GM19240 (cell line): ENCODE data around the gene TIAM1.

Experiments used
- DNase-seq: peaks from one replicate; pipeline ENCODE4 v3.0.0; 2011; ENCODE audit warnings: low spot score; ENCODE audit not compliant: insufficient read length

TIAM1 gene

DNA sequence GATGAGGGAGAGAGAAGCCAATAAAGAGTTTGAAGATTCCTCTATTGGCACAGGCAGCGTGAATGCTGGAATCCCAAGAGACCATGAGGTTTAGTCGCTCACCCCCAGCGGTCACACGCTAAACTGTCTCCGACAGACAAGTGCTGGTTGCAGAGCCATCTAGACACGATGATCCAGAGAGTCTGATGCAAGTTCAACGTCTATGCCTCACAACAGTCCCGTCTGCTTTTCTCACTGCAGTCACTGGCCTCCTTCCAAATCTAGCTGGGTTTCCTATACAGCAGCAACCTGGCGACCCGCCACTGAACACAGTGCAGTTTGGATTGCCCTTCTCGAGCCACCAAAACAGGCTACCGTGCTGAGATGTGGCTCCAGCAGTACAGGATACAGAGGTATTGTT lies 207.2 kb downstream of the TIAM1 start:
- DNase-seq: peak; percentile 13

DNA sequence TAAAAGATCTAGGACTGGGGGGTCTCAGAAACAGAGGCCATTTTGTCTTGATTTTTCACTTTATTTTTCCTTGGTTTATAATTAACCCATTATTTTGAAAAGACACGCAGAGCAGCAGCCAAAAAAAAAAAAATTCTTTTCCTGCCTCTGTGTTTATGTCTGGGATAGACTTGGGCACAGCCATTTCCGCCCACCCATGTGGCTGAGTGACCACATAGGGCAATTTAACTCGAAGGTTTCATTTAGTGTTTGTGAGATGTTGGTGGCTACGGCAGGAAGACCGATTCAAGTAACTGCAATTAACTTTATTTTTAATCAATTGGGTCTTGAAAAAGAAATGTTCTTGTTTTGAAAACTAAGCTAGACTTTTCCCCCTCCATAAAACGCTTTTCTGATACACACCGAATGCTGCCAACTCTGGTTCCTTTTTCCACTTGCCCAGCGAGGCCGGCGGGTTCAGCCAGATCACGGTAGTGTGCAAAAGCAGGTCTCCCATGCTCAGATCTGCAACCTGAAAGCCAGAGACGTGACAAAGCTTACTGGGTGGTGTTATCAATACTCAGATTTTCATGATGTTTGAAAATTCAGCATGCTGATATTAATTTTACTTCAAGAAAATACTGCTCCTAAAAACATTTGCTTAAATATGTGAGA lies 208.4 kb downstream of the TIAM1 start:
- no peak for DNase-seq

DNA sequence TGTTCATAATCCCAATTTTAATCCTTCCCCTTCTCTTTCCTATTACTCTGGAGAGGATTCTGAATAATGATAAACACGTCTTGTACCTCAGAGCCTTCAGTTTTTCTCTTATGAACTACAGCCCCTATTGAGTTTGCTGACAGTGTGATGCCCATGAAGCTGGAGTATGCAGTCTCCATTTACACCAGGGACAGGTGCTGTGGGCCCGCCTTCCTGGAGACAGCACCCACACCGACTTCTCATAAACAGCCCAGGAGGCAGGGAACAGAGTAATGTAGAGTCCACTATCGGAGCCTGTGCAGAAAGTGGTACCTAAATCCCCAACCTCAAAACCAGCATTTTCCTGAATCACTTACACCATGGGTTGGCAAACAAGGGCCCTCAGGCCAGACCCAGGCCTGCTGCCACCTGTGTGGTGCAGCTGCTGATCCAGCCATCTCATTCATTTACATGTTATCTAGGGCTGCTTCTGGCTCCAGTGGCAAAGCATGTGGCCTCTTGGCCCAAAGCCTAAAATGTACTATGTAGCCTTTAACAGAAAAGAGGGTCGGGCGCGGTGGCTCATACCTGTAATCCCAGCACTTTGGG lies 210.7 kb downstream of the TIAM1 start:
- DNase-seq: no peak

DNA sequence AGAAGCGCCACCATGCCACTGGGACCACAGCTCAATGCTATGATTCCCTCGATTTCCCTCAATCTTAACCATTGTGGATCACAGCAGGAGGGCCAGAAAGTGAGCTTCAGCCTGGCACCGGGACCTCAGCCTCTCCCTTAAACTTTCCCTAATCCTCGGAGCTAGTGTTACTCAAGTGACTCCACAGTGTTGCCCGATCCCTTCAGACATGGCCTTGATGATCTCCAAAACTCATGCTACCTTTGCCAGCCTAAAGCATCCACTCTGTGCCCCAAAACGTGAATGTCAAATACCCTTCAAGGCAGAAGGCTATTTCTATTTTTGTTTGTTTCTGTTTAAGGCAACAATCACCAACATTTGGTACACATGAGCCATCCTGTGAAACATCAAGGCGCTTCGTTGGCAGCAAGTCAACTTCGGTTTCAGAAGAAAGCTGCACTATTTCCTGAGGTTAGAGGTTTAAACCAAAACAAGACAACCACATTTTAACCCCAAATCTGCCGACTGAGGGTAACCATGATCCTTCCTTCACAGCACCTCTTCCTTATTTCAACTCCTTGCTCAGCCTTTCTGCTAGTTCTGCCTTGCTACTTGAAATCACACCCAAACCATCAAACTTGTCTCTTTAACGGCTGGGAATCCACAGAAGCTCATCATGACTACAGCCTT lies 211.4 kb downstream of the TIAM1 start:
- no peak for DNase-seq

DNA sequence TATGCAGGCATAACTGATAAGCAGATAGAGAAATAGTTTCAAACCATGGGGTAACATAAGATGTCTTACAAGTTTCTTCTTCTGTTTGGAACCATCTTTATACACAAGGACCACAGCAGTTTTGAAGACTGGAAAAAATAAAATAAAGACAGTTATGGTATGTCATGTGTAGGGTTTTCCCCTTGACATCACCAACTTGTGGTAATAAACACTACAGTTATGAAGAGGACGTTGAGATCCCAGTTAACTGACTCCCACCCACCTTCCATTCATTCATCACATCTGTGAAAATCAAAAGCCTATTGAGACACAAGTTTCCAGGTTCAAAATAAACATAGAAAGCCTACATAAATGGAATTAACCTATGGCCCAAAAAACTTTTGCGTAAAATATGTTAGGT lies 213.2 kb downstream of the TIAM1 start:
- DNase-seq: no peak

DNA sequence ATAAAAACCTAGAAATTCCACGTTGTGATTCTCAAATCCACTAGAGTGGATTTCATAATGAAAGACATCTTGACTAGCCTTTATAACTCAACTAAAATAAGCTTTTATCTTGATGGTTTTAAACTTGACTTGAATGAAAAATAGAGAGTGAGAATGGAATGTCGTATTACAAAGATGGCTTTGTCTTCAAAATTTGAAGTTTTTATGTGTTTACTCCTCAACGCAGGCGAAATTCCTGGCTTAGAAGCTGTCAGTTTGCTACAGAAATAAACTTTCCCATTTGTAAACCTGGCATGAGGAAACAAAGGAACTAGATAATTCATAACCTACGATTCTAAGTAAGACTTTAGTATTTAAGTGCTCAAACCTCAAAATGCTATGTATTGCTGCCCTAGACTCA lies 215.8 kb downstream of the TIAM1 start:
- no peak for DNase-seq

DNA sequence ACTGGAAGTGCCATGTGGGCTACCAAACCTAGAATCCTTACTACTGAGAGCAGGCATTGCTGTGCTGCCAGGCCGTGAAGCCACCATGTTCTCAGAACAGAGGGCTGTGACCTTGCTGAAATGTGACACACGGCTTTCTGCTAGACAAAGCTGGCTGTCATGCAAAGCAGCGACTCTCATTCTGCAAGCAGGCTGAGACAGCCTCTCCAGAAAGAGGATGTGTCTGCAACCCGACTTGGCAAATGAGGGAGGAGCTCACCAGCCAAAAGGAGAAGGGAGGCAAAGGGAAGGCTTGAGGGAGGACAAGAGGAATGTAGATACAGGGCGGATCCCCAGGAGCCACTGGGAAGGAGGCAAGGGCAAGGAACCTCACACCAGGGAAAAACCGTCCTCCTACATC lies 220.1 kb downstream of the TIAM1 start:
- DNase-seq: no peak

DNA sequence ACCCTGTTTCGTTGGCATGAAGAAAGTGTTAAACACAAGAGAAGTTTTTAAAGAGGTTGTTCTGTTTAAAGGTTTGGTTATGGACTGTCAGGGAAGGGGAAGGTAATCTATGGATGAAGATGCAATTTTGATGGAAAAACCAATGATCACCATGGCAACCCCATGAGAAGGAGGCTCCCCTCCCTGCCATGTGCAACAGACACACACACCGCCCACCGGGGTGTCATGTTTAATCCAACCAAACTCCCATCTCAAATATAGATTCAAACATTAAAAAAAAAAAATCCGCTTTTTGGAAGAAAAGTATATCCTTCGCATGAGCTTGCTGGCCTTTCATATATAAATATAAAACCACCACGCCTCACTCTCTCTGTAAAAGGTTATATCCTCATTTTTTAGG lies 224.9 kb downstream of the TIAM1 start:
- DNase-seq: no peak

DNA sequence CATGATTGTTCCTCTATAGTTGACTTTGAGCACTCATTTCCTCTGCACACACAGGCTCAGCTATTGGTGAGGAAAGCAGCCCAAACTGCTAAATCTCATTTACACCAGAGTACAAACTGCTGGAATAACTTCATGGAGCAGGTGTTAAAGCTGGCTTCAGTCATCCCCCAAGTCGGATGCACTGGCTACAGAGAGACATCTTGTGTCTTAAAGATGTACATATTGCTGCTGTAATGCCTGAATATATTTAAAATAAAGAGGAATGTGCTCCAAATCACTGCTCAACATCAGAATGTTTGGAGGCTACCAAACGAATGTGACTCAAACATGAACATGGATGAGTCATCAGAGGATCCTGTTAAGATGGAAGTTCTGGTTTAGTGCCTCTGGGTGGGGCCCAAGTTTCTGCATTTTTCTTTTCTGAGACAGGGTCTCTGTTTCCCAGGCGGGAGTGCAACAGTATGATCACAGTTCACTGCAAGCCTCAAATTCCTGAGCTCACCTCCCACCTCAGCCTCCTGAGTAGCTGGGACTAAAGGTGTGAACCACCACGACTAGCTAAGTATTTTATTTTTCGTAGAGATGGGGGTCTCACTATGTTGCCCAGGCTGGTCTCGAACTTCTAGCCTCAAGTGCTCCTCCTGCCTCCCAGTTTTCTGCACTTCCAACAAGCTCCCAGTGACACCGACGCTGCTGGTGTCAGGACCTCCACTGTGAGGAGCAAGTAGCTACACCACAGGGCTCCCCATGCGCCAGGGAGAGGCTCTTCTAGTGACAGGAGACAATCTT lies 226.7 kb downstream of the TIAM1 start:
- DNase-seq: no peak

DNA sequence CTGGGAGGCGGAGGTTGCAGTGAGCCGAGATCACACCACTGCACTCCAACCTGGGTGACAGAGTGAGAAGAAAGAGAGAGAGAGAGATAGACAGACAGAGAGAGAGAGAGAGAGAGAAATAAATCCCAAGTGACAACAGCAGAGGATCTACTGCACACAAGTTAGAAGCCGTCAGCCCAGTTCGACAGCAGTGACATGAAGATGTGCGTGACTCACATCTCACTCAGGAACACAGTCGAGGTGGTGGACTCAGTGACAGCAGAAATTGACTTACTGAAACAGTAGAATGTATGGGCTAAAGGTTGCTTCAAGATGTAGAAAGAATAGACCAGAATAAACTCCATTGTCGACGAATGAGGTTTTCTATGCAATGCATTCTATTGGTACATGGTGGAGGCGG lies 228.8 kb downstream of the TIAM1 start:
- no peak for DNase-seq

DNA sequence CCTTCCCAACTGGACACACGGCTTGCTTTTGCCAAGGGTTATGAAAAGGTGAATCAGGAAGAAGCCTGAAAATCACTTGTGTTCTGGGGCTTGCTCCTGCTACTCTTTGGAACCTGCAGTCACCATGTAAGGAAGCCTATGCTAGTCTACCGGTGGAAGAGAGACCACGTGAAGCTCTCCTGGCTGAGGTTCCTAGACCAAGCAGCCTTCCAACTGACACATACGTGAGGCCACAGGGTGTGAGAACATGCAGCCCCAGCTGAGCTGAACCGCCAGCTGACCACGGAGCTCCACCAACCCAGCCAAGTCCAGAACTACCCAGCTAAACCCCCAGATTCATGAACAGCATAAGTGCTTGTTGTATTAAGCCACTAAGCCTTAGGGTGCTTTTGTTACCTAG lies 233.0 kb downstream of the TIAM1 start:
- DNase-seq: no peak

DNA sequence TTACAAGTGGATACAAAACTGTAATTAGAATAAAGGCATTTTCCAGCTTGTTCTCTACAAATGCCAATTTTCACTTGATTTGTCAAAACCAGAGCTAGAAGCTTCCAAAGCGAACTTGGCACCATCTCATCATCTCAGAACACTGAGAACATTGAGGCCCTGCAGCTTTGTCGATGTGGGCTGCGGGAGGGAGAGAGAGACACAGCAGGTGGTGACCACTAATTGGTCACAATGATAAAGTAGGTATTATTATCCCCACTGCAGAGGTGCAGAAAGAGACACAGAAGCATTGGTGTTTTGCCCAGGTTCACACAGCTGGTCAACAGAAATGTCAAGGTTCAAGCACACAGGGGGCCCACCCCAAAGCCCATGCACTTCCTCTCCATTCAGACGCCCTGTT lies 233.6 kb downstream of the TIAM1 start:
- no peak for DNase-seq

DNA sequence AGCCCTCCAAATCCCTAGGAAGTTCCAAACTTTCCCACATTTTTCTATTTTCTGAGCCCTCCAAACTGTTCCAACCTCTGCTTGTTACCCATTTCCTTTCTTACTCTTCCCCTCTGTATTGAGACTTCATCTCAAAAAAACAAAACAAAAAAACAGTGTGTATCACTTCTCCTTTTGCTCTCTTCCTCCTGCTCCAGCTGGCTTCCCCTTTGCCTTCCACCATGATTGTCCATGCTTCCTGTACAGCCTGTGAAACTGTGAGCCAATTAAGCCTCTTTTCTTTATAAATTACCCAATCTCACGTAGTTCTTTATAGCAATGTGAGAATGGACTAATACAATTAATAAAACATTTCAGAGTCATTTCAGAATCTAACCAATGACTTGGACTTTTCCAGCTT lies 236.2 kb downstream of the TIAM1 start:
- no peak for DNase-seq

DNA sequence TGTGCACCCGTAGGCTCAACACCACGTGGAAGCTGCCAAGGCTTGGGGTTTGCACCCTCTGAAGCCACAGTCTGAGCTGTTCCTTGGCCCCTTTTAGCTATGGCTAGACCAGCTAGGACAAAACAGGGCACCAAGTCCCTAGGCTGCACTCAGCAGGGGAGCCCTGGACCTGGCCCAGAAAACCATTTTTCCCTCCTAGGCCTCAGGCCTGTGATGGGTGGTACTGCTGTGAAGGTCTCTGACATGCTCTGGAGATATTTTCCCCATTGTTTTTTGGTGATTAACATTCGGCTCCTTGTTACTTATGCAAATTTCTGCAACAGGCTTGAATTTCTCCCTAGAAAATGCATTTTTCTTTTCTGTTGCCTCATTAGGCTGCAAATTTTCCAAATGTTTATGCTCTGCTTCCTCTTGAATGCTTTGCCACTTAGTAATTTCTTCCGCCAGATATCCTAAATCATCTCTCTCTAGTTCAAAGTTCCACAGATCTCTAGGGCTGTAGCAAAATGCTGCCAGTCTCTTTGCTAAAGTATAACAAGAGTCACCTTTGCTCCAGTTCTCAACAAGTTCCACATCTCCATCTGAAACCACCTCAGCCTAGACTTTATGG lies 236.8 kb downstream of the TIAM1 start:
- DNase-seq: no peak

DNA sequence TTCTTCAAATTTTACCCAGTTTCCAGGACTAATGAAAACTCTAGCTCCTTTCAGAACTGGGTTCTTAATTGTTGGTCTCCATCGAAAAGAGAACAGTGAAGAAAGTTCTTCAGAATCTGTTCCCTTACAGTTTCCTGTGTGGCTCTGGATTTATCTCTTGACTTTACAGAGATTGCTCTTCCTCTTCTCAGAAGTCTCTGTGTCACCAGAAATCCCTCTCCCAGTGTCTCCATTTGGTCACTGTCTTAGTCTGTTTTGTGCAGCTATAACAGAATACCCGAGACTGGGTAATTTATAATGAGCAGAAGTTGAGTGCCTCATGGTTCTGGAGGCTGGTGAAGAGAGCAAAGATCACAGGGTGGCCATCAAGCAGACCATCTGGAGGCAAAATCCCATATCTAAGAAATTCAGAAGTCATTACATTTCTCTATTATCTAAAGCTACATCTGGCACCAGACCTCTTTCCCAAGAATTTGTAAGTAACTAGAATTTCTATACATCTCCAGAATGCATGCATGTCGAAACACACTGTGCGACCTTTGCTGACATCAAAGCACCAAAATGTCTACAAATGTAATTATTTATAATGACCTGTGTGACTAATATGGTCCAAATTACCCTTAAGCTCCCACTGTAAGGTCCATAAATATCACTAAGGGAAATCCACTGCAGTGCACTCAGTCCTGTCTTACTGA lies 240.3 kb downstream of the TIAM1 start:
- DNase-seq: no peak

DNA sequence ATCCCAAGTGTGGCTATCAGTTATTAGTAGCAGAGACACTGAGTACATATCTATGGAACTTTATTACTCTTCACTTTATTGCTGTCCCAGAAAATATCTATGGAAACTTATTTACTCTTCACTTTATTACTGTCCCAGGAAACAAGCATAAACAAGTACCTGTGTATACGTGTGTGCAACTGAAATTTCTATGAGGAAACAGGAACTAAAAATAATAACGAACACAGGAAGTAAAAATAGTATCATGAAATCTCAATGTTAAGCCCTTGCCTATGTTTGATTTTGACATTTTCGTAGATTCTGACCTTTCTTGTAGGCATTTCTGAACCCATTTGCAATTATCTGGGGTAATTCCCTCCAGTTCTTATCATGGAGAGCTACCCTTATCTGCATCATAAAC lies 240.9 kb downstream of the TIAM1 start:
- no peak for DNase-seq

DNA sequence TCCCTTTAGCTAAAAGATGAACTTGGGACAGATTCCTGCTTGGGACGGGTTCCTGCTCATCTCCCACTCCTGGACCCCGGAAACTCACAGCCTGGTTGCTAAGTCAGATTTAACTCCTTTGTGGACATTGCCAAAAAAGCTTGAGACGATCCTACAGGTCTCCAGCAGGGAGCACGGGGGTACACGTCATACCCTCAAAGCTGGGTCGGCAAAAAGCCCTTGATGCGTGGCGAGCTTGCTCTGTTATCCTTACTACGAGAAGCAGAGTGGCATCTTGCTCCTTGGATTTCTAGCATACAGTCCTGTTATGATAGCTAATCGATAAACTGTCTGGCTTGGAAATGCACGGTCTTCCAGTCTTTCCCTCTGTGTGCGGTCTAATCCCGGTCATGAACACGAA lies 244.9 kb downstream of the TIAM1 start:
- no peak for DNase-seq

DNA sequence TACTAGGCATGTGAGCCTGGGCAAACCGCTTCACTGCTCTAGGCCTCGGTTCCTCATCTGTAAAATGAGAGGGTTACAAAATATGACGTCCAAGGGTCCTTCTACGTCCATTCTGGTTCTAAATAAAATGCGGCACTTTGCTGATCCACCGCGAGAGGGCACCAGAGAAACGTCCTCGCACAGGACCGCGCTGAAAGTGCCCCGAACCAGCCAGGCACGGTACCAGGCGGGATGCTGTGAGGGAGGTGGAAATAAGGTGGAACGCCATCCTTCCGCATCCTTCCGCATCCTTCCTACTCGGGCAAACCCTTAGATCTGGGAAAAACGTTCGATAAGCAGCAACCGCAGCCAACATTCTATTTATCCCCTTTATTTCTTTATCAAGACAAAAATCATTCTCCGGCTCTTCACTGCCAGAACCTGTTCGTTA lies 245.5 kb downstream of the TIAM1 start:
- DNase-seq: peak; percentile 27

DNA sequence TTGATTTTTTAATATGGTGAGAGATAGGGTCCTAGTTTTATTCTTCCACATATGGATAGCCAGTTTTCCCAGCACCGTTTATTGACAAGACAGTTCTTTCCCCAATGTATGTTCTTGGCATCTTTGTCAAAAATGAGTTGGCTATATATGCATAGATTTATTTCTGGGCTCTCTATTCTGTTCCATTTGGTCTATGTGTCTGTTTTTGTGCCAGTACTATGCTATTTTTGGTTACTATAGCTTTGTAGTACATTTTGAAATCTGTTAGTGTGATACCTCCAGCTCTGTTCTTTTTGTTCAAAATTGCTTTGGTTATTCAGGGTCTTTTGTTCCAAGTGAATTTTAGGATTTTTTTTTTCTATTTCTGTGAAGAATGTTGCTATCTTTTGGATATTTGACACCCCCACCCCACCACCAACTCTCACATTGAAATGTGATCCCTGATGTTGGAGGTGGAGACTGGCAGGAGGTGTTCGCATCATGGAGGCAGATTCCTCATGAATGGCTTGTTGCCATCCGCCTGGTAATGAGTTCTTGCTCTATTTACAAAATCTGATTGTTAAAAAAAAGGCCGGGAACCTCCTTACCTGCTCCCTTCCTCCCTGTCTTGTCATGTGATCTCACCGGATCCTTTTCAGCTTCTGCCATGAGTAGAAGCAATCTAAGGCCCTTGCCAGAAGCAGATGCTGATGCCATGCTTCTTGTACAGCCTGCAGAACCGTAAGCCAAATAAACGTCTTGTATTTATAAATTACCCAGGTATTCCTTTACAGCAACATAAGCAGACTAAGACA lies 251.0 kb downstream of the TIAM1 start:
- DNase-seq: no peak

DNA sequence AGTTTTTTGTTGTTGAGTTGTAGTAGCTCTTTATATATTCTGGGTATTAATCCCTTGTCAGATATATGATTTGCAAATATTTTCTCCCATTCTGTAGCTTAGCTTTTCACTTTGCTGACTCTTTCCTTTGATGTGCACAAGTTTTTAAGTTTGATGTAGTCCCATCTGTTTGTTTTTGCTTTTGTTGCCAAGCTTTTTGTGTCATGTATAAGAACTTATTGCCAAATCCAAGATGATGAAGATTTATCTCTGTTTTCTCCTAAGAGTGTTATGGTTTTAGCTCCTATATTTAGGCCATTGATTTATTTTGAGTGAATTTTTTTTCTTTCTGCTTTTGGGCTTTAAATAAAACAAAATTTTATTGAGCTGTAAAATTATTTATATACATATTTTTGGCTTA lies 253.7 kb downstream of the TIAM1 start:
- DNase-seq: no peak

DNA sequence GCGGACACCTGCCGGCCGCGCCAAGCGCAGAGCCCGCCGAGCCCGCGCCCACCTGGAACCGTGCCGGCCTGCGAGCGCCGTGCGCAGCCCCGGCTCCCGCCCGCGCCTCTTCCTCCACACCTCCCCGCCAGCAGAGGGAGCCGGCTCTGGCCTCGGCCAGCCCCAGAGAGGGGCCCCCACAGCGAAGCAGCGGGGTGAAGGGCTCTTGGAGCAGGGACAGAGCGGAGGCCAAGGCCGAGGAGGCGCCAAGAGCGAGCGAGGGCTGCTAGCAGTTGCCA lies 255.6 kb downstream of the TIAM1 start:
- DNase-seq: no peak
